ENCODE measurements around the gene ARHGAP22. TPM values are rescaled to one million over a fixed set of nuclear protein-coding genes. Genes with fewer than 3 reads are reported as not detected.

The ARHGAP22 gene
- total RNA-seq, 4 donors from 2014 or later, result 2.2 to 9.1 (median 4.8) TPM

- TF ChIP-seq EP300 (IDR thresholded peaks at IDR 0.05) (no peak), POLR2AphosphoS5 (IDR thresholded peaks at IDR 0.05) (no peak), POLR2A (IDR thresholded peaks at IDR 0.05; ENCODE audit: low read depth) (no peak), CTCF (IDR thresholded peaks at IDR 0.05) (no peak)
- DNase-seq (ENCODE audit: extremely low spot score), result no peak
- 69% methylated on average over 5 of the region's 12 CpGs for WGBS
- Histone ChIP-seq H3K4me1 (peaks cover 0 to 12% (median 8%) of the 10 kb centered on the region in 4 donors), H3K27ac (replicated peaks in 1 of 4) (no peak overlapping the region), H3K36me3 (peaks cover 0 to 5% (median 0%) of the 10 kb centered on the region in 4 donors), H3K27me3 (peaks cover 0 to 19% (median 0%) of the 10 kb centered on the region in 4 donors), H3K4me3 (no peak overlapping the region), H3K9me3 (no peaks in the 10 kb centered on the region)
- intact Hi-C loops (cut with DNase I), result no loop called here
These were observed 150.4 kb downstream of the ARHGAP22 start for GRCh38 chr10:48454302-48455054.

- Histone ChIP-seq H3K27ac (replicated peaks in 1 of 4) (no peak overlapping the region), H3K27me3 (peaks cover 0 to 19% (median 0%) of the 10 kb centered on the region in 4 donors), H3K36me3 (peaks cover 0 to 5% (median 0%) of the 10 kb centered on the region in 4 donors), H3K4me3 (no peak overlapping the region), H3K9me3 (no peaks in the 10 kb centered on the region), H3K4me1 (peaks cover 0 to 12% (median 8%) of the 10 kb centered on the region in 4 donors)
- 91% methylated on average over 13 of the region's 19 CpGs for WGBS
- DNase-seq (ENCODE audit: extremely low spot score), result no peak
- intact Hi-C loops (cut with DNase I), result no loop called here
- TF ChIP-seq EP300 (IDR thresholded peaks at IDR 0.05) (no peak), CTCF (IDR thresholded peaks at IDR 0.05) (no peak), POLR2AphosphoS5 (IDR thresholded peaks at IDR 0.05) (no peak), POLR2A (IDR thresholded peaks at IDR 0.05; ENCODE audit: low read depth) (no peak)
These were observed 151.2 kb downstream of the ARHGAP22 start for GRCh38 chr10:48453451-48454301.

GRCh38 chr10:48452879-48453412, 151.9 kb downstream of the ARHGAP22 start:
- no peak for DNase-seq (ENCODE audit: extremely low spot score)

More at GRCh38 chr10:48452879-48453412, 151.9 kb downstream of the ARHGAP22 start:
- H3K4me1 ChIP-seq, result peaks cover 0 to 12% (median 8%) of the 10 kb centered on the region in 4 donors
- 79% methylated on average over 6 of the region's 6 CpGs for WGBS
- peaks cover 0 to 5% (median 0%) of the 10 kb centered on the region in 4 donors for H3K36me3 ChIP-seq
- TF ChIP-seq POLR2A (IDR thresholded peaks at IDR 0.05; ENCODE audit: low read depth) (no peak), EP300 (IDR thresholded peaks at IDR 0.05) (no peak), CTCF (IDR thresholded peaks at IDR 0.05) (no peak), POLR2AphosphoS5 (IDR thresholded peaks at IDR 0.05) (no peak)
- intact Hi-C loops (cut with DNase I), result no loop called here
- H3K4me3 ChIP-seq, result no peak overlapping the region
- no peaks in the 10 kb centered on the region for H3K9me3 ChIP-seq
- H3K27ac ChIP-seq (replicated peaks in 1 of 4), result no peak overlapping the region
- peaks cover 0 to 19% (median 0%) of the 10 kb centered on the region in 4 donors for H3K27me3 ChIP-seq
